Measurements from ENCODE around the gene GNB1L. TPM values are rescaled to one million over a fixed set of nuclear protein-coding genes. Genes with fewer than 3 reads are reported as not detected.

Gene GNB1L
- total RNA-seq, 1 experiment from 2014 or later = 12.2 TPM

DNA sequence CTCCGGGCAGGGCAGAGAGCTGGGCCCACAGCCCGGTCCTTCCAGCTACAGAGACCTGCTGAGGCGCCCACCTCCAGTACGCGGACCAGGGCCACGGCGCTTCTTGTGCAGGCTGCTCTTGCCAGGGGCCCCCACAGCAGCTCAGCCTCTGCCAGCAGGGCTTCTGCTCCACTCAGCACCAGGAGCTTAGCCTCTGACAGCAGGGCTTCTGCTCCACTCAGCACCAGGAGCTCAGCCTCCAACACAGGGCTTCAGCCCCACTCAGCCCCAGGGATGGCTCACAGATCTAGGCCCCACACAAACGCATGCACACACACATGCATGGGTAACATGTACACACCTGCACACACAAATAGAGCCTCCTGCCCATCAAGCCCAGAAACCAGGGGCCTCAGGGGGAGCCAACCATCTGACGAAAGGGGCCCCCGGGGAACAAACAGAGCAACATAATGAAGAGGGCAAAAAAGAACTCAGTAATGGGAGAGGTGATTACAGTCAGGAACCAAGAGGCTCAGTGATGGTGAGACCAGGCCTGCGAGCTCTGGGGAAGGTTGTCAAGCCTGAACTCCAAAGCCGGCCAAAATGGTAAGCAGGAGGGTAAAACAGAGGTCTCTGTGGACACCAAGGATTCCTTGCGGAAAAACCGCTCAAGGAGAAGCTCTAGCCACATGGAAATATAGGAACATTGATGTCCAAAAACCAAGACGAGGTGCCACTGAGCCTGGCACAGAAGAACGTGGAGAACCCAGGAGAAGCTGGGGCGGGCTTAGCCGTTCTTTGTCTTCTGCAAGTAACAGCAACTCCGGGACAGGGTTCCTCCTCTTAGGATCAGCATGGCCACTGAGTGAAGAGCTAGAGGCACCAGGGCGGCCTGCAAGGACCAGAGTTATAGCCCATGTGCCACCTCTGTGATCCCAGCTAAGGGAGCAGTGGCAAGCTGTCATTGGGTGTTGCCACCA is 46.5 kb downstream of the GNB1L start:
- TF ChIP-seq SIN3A (IDR thresholded peaks at IDR 0.05; ENCODE audit: borderline replicate concordance, insufficient read depth, low read depth, low read length) (no peak), POLR2AphosphoS5 (IDR thresholded peaks at IDR 0.05; ENCODE audit: low read depth, low read length) (no peak), TCF7L2 (IDR thresholded peaks at IDR 0.05; ENCODE audit: low read depth, low read length) (no peak), REST (IDR thresholded peaks at IDR 0.05; ENCODE audit: insufficient read depth in 1 of 2, low read depth in 2 of 2, low read length in 1 of 2) (no peak)
- TF ChIP-seq, protein P1, sequence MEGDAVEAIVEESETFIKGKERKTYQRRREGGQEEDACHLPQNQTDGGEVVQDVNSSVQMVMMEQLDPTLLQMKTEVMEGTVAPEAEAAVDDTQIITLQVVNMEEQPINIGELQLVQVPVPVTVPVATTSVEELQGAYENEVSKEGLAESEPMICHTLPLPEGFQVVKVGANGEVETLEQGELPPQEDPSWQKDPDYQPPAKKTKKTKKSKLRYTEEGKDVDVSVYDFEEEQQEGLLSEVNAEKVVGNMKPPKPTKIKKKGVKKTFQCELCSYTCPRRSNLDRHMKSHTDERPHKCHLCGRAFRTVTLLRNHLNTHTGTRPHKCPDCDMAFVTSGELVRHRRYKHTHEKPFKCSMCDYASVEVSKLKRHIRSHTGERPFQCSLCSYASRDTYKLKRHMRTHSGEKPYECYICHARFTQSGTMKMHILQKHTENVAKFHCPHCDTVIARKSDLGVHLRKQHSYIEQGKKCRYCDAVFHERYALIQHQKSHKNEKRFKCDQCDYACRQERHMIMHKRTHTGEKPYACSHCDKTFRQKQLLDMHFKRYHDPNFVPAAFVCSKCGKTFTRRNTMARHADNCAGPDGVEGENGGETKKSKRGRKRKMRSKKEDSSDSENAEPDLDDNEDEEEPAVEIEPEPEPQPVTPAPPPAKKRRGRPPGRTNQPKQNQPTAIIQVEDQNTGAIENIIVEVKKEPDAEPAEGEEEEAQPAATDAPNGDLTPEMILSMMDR (IDR thresholded peaks at IDR 0.05) = no peak
- BruUV-seq (replicated peaks) = no TSS peak
- Histone ChIP-seq H3K27me3 (ENCODE audit: control insufficient read depth, insufficient read depth, low read length) (no peaks in the 10 kb centered on the region), H3K9me3 (ENCODE audit: control insufficient read depth, insufficient read depth, low read depth, low read length) (no peaks in the 10 kb centered on the region), H3K4me3 (ENCODE audit: low read depth in 2 of 2, low read length in 2 of 2) (no peak overlapping the region), H3K27ac (ENCODE audit: low read length) (no peak overlapping the region), H3K4me1 (ENCODE audit: control insufficient read depth, insufficient read depth, low read length) (peaks cover 10% of the 10 kb centered on the region), H3K36me3 (ENCODE audit: control insufficient read depth, insufficient read depth, low read length) (no peaks in the 10 kb centered on the region)
- in situ Hi-C loops (cut with HindIII; ENCODE audit: low pct_unique_long_range_greater_than_20kb, low sequenced_read_pairs) = no loop called here
- CTCF ChIA-PET = no interaction called here
- ATAC-seq (no peak), DNase-seq (ENCODE audit: low read depth, low spot score) (no peak)
- intact Hi-C loops (cut with micrococcal nuclease; ENCODE audit: unreplicated experiment) = no loop called here
- POLR2A ChIA-PET = no interaction called here

DNA sequence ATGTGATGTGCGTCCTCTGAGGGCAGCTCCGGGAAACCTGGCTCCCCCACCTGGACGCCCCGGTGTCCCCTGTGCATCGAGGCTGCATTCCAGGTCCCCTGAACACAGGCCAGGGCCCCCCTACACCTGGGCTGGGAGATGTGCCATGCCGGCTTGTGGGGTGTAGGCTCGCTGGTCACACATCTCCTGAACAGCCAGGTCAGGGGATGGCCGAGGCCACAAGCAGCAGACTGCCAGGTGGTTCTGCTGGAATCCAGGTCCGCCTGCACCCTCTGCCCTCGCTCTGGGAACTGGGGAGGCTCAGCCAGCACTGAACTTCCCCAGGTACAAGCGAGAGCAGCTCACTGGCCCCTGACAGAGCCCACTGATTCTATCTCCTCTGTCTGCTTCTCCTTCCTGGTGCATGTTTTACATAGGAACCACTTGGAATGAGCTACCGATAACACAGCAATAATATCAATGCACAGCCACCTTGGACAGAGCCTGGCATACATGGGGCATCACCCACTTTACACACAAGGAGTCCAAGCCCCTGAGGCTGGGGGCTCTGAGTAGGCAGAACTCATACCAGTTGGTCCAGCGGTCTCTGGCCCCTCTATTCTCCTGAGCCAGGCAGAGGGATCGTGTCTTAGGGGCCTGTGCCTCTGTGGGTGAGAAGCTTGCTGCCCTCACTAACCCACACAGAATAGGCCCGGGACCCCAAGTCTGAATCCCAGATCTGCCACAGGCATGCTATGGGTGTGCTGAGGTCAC is 47.3 kb downstream of the GNB1L start:
- H3K27me3 ChIP-seq (ENCODE audit: control insufficient read depth, insufficient read depth, low read length) = no peaks in the 10 kb centered on the region
- DNase-seq (ENCODE audit: low read depth, low spot score) = no peak

More for the DNA sequence above, 47.3 kb downstream of the GNB1L start:
- Histone ChIP-seq H3K27ac (ENCODE audit: low read length) (no peak overlapping the region), H3K9me3 (ENCODE audit: control insufficient read depth, insufficient read depth, low read depth, low read length) (no peaks in the 10 kb centered on the region), H3K4me1 (ENCODE audit: control insufficient read depth, insufficient read depth, low read length) (peaks cover 10% of the 10 kb centered on the region), H3K4me3 (ENCODE audit: low read depth in 2 of 2, low read length in 2 of 2) (no peak overlapping the region), H3K36me3 (ENCODE audit: control insufficient read depth, insufficient read depth, low read length) (no peaks in the 10 kb centered on the region)
- BruUV-seq (replicated peaks) = no TSS peak
- intact Hi-C loops (cut with micrococcal nuclease; ENCODE audit: unreplicated experiment) (no loop called here), in situ Hi-C loops (cut with HindIII; ENCODE audit: low pct_unique_long_range_greater_than_20kb, low sequenced_read_pairs) (no loop called here)
- ATAC-seq = no peak
- ChIA-PET CTCF (no interaction called here), POLR2A (no interaction called here)
- TF ChIP-seq REST (IDR thresholded peaks at IDR 0.05; ENCODE audit: insufficient read depth in 1 of 2, low read depth in 2 of 2, low read length in 1 of 2) (no peak), POLR2AphosphoS5 (IDR thresholded peaks at IDR 0.05; ENCODE audit: low read depth, low read length) (no peak), TCF7L2 (IDR thresholded peaks at IDR 0.05; ENCODE audit: low read depth, low read length) (no peak), SIN3A (IDR thresholded peaks at IDR 0.05; ENCODE audit: borderline replicate concordance, insufficient read depth, low read depth, low read length) (no peak)
- TF ChIP-seq, protein P1 (IDR thresholded peaks at IDR 0.05) = no peak

Data from Panc1 (cell line).